ENCODE measurements around the gene BIK.

The BIK gene

DNA sequence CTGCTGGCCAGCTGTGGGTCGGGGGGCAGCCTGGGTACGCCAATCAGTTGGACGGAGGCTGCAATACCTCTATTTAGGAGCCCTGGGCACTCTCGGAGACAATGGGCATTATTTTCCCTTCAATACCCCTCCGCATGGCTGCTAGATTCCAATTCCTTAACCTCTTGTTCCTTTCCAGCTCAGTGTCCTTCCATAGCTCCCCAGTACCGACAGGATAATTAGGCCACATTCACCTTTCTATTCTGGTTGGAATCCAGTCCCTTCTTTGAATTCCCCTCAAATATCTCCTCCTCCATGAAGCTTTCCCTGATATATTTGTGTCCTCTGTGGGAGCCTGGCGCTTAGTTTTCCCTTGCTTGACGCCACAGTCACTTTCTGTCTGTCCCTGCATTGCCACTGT, 4.2 kb upstream of the BIK start:
- TF ChIP-seq, protein P1, sequence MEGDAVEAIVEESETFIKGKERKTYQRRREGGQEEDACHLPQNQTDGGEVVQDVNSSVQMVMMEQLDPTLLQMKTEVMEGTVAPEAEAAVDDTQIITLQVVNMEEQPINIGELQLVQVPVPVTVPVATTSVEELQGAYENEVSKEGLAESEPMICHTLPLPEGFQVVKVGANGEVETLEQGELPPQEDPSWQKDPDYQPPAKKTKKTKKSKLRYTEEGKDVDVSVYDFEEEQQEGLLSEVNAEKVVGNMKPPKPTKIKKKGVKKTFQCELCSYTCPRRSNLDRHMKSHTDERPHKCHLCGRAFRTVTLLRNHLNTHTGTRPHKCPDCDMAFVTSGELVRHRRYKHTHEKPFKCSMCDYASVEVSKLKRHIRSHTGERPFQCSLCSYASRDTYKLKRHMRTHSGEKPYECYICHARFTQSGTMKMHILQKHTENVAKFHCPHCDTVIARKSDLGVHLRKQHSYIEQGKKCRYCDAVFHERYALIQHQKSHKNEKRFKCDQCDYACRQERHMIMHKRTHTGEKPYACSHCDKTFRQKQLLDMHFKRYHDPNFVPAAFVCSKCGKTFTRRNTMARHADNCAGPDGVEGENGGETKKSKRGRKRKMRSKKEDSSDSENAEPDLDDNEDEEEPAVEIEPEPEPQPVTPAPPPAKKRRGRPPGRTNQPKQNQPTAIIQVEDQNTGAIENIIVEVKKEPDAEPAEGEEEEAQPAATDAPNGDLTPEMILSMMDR (IDR thresholded peaks at IDR 0.05; ENCODE audit: extremely low read depth, missing control alignments), result no peak
- DNase-seq (ENCODE audit: low spot score), result no peak

- TF ChIP-seq, protein P1 (IDR thresholded peaks at IDR 0.05; ENCODE audit: extremely low read depth, missing control alignments), result no peak
- no peak for DNase-seq (ENCODE audit: low spot score)
Observed at GRCh38 chr22:43109511-43109910, 1.0 kb upstream of the BIK start.

DNA sequence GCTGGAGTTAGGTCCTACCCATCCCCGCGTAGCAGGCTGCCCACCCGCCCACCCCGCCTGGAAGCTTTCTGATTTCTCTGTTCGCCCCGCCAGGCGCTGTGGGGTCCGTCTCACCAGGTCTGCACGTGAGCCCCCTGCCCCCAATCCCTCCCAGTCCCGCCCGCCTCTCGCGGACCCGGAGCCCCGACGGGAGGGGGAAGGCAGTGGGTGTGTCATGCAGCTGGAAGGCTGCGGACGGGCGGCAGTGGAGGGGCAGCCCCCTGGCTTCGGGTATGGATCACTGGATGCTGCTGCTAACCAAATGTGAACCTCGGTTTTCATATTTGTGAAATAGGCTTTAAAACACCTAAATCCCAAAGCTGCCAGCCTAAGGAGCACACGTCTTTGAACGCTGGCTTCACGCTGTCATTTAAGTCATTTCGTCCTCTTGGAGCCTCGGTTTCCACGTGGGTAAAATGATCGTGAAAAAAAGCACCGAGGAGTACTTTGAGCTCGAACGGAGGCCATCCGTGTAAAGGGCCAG, 568 bp upstream of the BIK start:
- TF ChIP-seq, protein P1 (IDR thresholded peaks at IDR 0.05; ENCODE audit: extremely low read depth, missing control alignments), result no peak
- DNase-seq (ENCODE audit: low spot score), result no peak

- TF ChIP-seq, protein P1 (IDR thresholded peaks at IDR 0.05; ENCODE audit: extremely low read depth, missing control alignments), result no peak
- DNase-seq (ENCODE audit: low spot score), result peak; percentile 69
Observed at GRCh38 chr22:43110927-43111623, 525 bp downstream of the BIK start.

- no peak for DNase-seq (ENCODE audit: low spot score)
- TF ChIP-seq, protein P1 (IDR thresholded peaks at IDR 0.05; ENCODE audit: extremely low read depth, missing control alignments), result no peak
Observed at GRCh38 chr22:43113526-43114251, 3.1 kb downstream of the BIK start.

GRCh38 chr22:43114958-43115357, 4.4 kb downstream of the BIK start:
- DNase-seq (ENCODE audit: low spot score), result no peak
- TF ChIP-seq, protein P1 (IDR thresholded peaks at IDR 0.05; ENCODE audit: extremely low read depth, missing control alignments), result no peak

DNA sequence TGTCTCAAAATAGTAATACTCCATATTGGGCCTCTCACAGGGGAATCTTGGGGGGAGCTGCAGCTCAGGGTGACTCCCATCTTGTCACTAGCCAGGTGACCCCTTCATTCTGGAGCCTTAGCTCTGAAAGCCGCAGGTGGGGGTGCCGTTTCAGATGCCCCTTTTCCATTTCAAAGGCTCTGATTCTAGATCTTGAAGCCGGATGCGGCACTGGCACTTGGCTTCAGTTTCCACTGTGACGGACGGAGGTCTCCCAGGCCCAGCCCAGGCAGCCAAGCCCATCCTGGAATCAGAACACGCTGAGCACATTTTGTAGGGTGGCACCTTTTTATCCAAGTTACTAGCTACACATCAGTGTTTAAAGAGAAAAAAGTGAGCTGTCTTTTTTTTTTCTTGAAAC, 6.4 kb downstream of the BIK start:
- TF ChIP-seq, protein P1 (IDR thresholded peaks at IDR 0.05; ENCODE audit: extremely low read depth, missing control alignments), result no peak
- no peak for DNase-seq (ENCODE audit: low spot score)
